DMS53 treated with DMSO at 0.1 percent for 48 hours (cell line): ENCODE measurements around the gene NFE2.
"Not testable (repeated sequence)": the region's sequence is repeated elsewhere in the genome, so short reads cannot be mapped to it uniquely, and the experiment has no call there.

Source experiments
- DNase-seq: peaks from one replicate; lab custom pipeline; 2025; ENCODE audit not compliant: unreplicated experiment; lab: John Stamatoyannopoulos, UW

NFE2 gene

DNA sequence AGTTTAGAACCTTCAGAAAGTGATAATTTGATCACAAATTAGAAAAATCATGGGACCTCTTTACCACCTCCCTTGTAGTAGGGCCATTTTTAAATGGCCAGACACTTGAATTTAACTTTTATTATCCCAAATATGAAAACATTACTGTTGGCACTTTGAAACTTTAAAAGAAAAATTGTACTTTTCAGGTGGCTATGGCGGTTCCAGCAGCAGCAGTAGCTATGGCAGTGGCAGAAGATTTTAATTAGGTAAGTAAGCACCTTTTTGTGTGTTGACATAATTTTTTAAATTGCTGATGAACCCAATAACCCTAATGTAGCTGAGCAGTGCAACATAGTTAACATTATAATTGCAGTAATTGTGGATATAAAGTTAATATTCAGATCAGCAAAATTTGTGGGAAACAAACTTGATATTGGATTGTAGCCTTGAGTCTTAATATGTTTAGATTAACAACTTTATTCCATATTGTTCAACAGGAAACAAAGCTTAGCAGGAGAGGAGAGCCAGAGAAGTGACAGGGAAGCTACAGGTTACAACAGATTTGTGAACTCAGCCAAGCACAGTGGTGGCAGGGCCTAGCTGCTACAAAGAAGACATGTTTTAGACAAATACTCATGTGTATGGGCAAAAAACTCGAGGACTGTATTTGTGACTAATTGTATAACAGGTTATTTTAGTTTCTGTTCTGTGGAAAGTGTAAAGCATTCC, 16.6 kb downstream of the NFE2 start:
- DNase-seq = not testable (repeated sequence)

DNA sequence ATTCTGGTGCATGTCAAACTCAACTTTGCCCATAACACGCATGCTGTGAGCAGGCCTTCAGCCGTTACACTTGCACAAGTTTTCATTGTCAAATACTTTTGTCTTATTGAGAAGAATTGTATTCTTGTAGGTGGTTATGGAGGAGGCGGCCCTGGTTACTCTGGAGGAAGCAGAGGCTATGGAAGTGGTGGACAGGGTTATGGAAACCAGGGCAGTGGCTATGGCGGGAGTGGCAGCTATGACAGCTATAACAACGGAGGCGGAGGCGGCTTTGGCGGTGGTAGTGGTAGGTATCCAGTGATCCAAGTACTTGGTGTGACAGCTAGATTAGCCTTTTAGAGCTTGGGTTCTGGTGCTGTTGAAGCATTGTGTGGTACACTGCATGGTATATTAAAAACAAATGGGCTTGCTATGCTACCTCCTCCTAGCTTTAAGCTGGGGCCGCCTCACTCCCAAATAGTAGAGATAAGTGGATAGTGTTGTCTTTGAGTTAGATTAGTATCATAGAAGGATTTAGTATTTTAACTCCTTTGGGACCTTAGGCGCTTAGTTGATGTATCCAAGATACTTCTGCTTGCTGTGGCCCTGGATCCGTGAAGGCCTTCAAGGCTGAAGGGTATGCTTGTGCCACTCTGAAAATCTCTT, 17.7 kb downstream of the NFE2 start:
- DNase-seq = no peak

DNA sequence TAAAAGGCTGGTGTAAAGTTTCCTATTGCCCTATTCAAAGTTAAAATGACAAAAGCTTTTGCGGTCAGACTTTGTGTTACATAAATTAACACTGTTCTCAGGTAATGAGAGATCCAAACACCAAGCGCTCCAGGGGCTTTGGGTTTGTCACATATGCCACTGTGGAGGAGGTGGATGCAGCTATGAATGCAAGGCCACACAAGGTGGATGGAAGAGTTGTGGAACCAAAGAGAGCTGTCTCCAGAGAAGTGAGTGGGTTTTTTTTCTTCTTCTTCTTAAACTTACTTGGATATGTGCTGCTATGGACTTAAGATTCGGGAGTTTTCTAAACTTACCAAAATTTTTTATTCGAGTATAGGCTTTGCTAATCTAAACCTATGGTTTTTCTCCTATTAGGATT, 19.1 kb downstream of the NFE2 start:
- not testable (repeated sequence) for DNase-seq

DNA sequence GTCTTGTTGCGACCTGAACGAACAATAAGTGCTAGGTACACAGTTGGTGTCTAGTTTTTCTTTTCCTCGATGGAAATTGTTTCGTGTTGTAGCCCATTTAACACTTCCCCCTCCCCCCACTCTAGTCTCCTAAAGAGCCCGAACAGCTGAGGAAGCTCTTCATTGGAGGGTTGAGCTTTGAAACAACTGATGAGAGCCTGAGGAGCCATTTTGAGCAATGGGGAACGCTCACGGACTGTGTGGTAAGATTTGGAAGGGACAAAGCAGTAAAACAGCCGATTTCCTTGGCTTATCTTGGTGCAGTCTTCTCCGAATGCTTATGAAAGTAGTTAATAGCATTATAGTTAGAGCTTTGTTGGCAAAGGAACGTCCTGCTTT, 19.6 kb downstream of the NFE2 start:
- not testable (repeated sequence) for DNase-seq

DNA sequence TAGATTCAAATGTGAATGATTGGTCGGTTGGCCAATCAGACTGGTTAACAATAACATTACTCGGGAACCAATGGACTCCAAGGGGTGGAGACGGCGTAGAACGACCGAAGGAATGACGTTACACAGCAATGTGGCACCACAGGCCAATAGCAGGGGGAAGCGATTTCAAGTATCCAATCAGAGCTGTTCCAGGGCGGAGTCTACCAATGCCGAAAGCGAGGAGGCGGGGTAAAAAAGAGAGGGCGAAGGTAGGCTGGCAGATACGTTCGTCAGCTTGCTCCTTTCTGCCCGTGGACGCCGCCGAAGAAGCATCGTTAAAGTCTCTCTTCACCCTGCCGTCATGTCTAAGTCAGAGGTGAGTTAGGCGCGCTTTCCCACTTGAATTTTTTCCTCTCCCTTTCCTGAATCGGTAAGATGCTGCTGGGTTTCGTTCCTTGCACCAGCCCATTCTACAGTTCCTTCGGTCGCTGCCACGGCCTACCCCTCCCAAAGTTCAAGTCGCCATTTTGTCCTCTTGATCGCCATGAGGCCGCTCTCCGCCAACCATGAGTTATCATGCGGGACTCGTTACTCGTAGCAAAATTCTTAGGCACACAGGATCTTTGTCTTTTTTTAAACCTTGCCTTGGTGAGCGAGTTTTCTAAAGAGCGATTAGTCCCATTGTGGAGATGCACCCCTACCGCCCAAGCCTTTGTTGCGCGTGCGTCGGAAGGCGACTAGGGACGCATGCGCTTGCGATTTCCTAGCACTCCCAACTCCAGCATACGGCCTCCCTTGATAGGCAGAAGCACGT, 20.2 kb downstream of the NFE2 start, which contains the start of gene HNRNPA1:
TSS of gene HNRNPA1 (plus strand) at position 259 of the 793 bp plus-strand sequence. CDS start at position 341, 82 bp downstream.
- DNase-seq = peak; percentile 99

DNA sequence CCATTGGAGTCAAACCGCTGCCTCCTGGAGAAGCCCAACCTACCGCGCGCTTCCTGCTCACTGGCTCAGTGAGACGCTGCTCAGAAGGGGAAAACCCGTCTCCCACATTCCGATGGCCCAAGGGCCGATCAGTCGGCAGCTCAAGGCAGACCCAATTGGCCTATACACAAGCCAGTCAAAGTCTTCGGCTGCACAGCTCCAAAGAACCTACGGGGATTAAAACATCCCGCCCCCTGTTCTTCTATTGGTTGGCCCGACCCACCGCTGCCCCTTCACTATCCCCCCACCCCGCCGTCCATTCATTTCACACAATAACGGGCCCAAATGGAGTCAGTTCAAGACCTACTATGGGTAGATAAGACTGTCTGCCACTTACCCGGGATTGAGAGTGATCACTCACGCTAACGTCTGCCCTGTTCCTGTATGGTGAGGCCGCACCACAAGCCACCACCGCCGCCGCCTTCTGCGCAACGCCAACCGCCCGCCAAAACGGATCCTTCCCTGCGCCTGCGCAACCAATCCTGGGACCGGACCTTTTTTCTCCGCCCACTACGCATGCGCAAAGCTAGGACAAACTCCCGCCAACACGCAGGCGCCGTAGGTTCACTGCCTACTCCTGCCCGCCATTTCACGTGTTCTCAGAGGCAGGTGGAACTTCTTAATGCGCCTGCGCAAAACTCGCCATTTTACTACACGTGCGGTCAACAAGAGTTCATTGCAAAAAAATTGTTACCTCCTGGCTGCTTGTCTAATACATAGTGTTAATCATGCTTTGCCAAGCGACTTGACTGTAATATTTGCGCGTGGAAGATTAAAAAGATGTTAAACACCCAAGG, 21.0 kb downstream of the NFE2 start, which contains the start of gene CBX5:
TSS of gene CBX5 (minus strand) at position 491 of the 836 bp plus-strand sequence. CDS start 22,472 bp downstream, outside the sequence.
- DNase-seq = peak; percentile 98

DNA sequence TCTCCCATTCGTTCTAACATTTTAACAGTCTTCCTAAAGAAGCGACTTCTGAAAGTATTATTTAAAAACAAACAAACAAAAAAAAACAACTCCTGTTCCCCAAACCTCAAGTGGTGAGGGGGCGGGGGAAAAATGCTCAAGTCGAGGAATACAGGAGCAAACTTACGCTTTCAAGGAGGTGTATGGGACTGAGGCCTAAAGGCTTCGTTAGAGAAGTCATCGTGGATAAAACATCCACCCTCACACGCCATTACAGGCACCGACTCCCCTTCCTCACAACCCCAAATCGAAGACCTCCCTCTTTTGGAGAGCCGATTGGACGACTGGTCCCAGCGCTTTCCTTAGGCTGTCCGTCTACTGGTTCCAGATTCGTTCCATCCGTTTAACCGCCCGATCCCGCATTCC, 21.6 kb downstream of the NFE2 start:
- no peak for DNase-seq

DNA sequence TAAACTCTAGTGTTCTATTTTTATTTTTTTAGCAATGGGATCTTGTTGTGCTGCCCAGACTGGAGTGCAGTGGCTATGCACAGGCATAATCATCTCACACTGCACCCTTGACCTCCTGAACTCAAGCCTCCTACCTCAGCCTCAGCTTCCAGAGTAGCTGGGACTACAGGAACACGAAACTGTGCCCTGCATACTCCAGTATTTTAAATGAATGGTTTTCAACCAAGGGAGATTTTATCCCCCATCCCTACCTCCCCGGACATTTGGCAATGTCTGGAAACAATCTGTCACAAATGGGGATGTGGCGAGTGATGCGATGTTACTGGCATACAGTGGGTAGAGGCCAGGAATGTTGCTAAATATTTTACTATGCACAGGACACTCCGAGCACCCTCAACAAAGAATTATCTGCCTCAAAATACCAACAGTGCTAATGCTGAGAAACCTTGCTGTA, 23.0 kb downstream of the NFE2 start:
- no peak for DNase-seq

DNA sequence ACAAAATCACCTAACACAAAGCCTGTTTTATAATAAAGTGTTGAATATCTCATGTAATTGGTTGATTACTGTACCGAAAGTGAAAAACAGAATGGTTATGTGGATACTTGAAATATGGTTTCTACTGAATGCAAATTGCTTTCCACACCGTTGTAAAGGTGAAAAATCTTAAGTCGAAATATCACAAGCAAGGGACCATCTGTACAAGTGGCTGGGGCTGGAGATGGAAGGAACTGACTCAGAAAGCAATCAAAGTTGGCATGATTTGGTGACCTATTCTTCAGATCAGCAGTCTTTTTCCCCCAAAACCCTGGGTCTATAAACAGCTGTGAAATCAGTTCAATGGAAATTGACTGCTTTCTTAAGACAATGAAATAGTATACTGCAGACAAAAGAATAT, 24.4 kb downstream of the NFE2 start:
- DNase-seq = no peak

DNA sequence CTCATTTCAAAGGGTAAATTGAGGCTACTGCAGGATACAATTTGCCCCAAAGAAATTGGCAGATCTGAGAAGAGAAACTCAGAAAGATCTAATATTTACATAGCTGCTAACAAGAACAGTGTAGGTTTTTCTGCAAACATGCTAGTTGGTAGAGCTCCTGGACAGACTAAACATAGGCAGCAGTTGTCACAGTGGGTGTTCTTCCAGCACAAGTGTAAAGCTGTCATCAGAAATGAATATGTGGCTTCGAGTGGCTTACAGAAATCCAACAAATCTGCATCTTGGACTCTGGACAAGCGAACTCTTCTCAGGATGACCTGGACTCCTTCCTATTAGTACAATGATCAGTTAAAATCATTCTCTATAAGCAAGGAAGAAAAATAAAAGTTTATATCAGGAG, 26.8 kb downstream of the NFE2 start:
- DNase-seq = no peak

DNA sequence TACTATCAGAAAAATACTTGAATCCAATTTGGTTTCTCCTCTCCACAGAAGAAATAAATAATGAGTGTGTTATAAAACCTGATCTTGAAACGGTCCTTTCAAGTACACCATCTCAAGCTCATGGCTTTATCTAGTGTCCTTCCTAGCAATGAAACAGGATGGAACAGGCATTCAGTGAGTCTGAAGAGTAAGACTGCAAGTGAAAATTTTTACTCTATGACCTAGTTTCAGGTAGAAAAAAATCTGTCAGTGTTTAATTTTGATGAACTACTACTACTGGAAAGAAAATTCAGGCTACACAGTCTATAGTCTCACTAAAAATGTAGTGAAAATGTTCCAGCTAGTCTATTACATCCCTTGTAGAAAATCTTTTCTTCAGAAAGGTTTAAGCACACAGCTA, 28.6 kb downstream of the NFE2 start:
- no peak for DNase-seq

DNA sequence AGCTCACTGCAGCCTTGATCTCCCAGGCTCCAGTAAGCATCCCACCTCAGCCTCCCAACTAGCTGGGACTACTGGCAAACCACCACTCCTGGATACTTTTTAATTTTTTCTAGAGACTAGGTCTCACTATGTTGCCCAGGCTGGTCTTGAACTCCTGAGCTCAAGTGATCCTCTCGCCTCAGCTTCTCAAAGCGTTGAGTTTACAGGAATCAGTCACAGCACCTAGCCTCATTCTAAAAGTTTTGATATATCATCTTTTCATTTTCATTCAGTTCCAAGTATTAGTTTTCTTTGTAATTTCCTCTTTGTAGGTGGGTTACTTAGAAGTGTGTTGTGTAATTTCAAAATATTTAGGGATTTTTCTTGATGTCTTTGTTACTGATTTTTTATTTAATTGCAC, 30.5 kb downstream of the NFE2 start:
- DNase-seq = no peak

DNA sequence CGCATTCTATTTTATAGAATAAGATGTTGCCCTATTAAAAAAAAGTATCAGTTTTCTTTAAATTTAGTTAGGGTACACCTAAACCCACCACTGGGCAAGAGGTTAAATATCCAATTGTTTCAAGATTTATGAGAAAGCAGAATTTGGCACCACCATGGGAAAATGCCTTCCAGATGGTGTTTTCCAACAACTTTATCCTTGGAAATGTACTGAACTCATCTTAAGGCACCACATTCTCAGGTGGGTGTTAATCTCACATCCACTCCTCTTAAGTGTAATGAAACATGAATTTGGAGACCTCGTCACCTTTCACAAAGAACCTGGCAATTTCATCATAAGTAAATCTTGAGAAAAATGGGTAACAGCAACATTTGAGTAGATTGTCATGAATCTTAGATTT, 34.0 kb downstream of the NFE2 start:
- DNase-seq = no peak

DNA sequence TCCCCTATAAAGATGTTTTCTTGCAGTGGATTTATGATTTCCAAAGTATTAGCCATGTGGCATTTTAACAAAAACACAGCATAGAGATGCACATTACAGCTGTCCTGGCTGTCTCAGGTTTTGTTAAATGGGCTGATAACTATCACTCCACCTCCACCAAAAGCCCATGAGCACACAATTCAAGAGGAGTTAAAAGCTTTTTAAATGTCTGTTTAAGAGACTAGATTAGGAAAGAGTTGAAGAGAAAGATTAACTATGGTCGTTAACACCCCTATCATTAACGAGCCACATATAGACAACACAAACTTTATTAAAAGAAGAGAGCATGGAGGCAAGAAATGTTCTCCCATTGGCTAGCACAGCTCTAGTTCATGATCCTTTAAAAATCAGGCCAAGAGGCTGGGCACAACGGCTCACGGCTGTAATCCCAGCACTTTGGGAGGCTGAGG, 35.4 kb downstream of the NFE2 start:
- DNase-seq = no peak

DNA sequence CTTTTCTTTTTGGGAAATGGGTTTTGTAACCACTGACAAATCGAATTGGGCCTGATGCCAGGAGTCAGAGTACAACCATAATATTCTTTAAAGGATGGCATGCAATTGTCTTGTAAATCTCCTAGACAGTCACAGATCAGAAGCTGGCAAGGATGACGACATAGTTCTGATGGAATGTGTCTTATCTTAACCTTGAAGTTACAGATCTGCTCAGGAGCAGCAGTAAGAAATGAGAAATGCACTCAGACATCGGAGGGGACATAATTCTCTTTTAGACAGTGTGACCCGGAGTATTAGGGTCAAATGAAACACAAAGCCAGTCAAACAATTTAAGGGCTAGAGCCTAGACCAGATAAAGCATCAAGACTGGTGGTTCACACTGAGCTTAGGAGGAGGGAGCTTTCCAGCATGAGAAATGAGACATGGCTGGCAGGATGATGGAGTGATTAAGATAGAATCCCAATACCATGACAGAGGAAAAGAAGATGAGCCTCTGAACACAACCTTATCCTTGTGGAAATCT, 38.4 kb downstream of the NFE2 start:
- no peak for DNase-seq

DNA sequence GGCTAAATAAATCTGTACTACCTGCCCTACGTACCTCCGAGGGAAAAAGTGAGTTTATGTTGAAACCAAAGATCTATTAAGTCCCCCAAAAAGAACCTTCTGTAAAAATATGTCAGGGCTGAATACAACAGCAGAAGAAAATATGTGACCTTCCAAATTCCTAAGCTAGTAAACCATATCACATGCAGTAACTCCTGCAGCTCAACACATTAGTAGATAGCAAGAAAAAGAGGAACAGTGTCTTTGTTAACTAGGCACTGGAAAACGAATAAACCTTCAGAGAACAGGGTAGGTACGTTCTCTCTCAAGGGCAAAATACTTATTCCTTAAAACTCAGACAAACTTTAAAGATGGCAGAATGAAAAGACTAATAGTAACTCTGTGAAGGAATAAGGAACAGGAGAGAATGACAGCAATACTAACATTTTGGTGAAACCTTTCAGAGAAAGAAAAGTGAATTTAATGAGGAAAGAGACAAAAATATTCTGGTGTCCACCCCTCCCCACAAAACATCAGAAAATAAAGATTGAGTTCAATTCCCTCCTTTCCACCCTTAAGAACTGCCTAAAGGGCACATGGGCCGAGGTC, 38.9 kb downstream of the NFE2 start:
- DNase-seq = no peak

DNA sequence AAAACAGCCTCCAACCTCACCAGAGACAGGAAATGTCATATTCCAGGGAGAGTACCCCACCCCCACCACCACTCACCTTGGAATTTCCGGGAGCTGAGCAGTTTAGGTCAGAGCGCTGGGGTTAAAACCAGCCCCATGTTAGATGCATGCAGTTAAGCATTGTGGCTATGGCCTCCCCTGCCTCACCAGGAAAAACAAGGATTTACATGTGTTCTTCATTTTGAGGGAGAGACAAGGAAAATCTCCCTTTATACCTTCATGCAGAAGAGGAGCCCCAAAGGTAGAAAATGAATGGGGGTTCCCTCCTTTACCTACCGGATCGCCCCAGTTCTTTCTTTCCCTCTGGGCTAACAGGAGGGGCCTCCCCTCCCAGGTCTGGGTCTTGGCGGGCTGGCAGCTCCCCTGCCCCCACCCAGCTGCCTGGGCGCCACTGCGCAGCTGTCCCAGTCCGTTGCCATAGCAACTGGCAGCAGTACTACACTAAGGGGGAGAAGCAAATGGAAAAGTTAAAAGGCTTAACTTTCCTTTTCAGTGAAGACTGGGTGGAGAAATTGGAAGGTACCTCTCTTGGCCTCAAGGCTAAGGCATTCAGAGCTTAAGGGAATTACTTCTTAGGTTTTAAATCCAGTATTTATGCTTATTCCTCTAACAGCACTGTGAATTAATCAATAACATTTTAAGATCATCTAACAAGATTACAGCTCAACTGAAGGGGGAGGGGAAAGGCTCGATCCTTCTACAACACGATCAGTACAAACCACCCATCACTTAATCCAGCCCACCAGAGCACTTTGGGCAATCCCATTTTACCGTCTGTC, 41.4 kb downstream of the NFE2 start:
- peak; percentile 89 for DNase-seq

DNA sequence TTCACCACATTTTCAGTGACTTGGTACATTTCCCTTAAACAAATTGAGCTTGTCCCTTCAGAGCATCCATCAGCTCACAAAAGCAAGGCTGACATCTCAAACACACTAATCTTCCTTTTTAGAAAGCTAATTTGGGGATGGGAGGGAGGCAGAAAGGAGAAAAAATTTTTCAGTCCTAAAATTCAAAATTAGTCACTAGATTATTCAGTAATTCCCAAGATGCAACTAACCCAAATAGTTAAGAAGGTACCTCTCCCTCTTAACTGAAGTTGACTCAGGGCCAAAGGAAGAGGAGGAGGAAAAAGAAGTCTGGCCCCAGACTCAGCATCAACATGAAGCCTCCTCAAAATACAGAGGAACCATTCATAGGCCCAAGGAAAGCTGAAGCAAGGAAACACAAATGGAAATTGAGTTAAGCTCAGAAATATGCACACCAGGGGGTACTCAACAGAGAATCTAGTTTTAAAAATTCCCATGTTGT, 42.6 kb downstream of the NFE2 start:
- no peak for DNase-seq

DNA sequence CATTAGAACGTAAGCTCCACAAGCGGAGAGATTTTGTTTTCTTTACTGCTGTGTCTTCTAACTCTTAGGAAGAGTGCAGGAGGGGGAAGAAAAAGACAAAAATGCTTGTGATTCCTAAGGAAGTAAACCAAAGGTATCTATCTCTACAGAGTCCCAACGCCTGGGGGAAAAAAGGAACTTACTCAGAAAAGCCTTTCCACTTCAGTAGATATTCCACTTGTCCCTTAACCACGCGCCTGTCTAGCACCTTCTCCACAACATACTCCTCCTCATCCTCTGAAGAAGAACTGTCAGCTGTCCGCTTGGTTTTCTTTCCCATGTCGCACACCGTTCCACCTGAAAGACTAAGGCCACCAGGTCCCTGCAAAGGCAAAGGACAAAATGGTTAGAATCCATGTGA, 43.5 kb downstream of the NFE2 start:
- no peak for DNase-seq
